A673 (cell line): ENCODE results near the gene TASOR2. TPM values are rescaled to one million over a fixed set of nuclear protein-coding genes. Genes with fewer than 3 reads are reported as not detected.

Experiments used
- BruUV-seq: library from RNA; stranded (reverse); fragments of 400-500 nt; replicated peaks from 2 replicates; lab custom pipeline; 2021; lab: Mats Ljungman, UMichigan
- CTCF ChIA-PET: fragments of 300-600 bp; sonication (Branson Sonifier 250); formaldehyde crosslinking; loops from one replicate; lab custom pipeline; 2022; ENCODE audit warnings: antibody characterized with exemption; lab: Charles Lee
- POLR2A ChIA-PET: fragments of 300-600 bp; sonication (Branson Sonifier 250); formaldehyde crosslinking; loops from one replicate; lab custom pipeline; 2022; ENCODE audit warnings: antibody characterized with exemption; ENCODE audit not compliant: low non-redundant PET; lab: Charles Lee
- DNase-seq: peaks from one replicate; pipeline ENCODE4 v3.0.0-alpha.2; 2015; ENCODE audit warnings: low spot score
- H3K27ac ChIP-seq: fragments of 200-600 bp; sonication (generic); 2 replicates; pipeline ENCODE4 v1.5.1; 2016; ENCODE audit warnings: mixed run types, low read depth, mild to moderate bottlenecking, mixed read lengths, antibody characterized with exemption, low read length; ENCODE audit not compliant: poor library complexity, severe bottlenecking
- H3K27me3 ChIP-seq: fragments of 200-600 bp; sonication (generic); replicated peaks from 2 replicates; pipeline ENCODE4 v1.6.1; 2017; ENCODE audit warnings: mixed run types, low read depth, mild to moderate bottlenecking, mixed read lengths, antibody characterized with exemption, low read length; ENCODE audit not compliant: insufficient read depth, poor library complexity
- H3K36me3 ChIP-seq: fragments of 200-600 bp; sonication (generic); 2 replicates; pipeline ENCODE4 v1.6.1; 2016; ENCODE audit warnings: mixed run types, mild to moderate bottlenecking, mixed read lengths, antibody characterized with exemption, low read length; ENCODE audit not compliant: insufficient read depth, poor library complexity, severe bottlenecking
- H3K4me1 ChIP-seq: fragments of 200-600 bp; sonication (generic); 2 replicates; pipeline ENCODE4 v1.6.1; 2017; ENCODE audit warnings: mixed run types, mild to moderate bottlenecking, mixed read lengths, antibody characterized with exemption, low read length; ENCODE audit not compliant: insufficient read depth, poor library complexity, severe bottlenecking
- H3K4me3 ChIP-seq: fragments of 200-600 bp; sonication (generic); 2 replicates; pipeline ENCODE4 v1.5.1; 2016; ENCODE audit warnings: low read depth, mixed run types, mild to moderate bottlenecking, mixed read lengths, low read length; ENCODE audit not compliant: poor library complexity, severe bottlenecking
- H3K9me3 ChIP-seq: fragments of 200-600 bp; sonication (generic); 2 replicates; pipeline ENCODE4 v1.6.1; 2016; ENCODE audit warnings: mixed run types, low read depth, mild to moderate bottlenecking, mixed read lengths, antibody characterized with exemption, low read length; ENCODE audit not compliant: poor library complexity, severe bottlenecking
- EZH2 ChIP-seq: fragments of 200-600 bp; sonication (generic); IDR thresholded peaks from 2 replicates; pipeline ENCODE4 v1.6.1; 2017; ENCODE audit warnings: borderline replicate concordance, low read depth, mild to moderate bottlenecking, mixed read lengths, antibody characterized with exemption, low read length; ENCODE audit not compliant: poor library complexity, severe bottlenecking
- intact Hi-C: fragments of 100-400 bp; cut with micrococcal nuclease; formaldehyde crosslinking; loops from one replicate; pipeline ENCODE4 v1.10.0; 2022; ENCODE audit not compliant: unreplicated experiment
- total RNA-seq: library from RNA; stranded (reverse); gene quantifications from 2 replicates; pipeline ENCODE4 v1.2.3, GENCODE V29; 2021
- TF ChIP-seq, protein P1 (sequence below): fragments of 300-800, 200-600 bp; sonication (generic); conservative IDR thresholded peaks from 2 replicates; pipeline ENCODE4 v1.5.1; 2017; ENCODE audit warnings: low read depth, mild to moderate bottlenecking, antibody characterized with exemption, low read length, moderate library complexity, mixed read lengths

Gene TASOR2
- total RNA-seq, 1 experiment from 2014 or later: 94.5 TPM

DNA sequence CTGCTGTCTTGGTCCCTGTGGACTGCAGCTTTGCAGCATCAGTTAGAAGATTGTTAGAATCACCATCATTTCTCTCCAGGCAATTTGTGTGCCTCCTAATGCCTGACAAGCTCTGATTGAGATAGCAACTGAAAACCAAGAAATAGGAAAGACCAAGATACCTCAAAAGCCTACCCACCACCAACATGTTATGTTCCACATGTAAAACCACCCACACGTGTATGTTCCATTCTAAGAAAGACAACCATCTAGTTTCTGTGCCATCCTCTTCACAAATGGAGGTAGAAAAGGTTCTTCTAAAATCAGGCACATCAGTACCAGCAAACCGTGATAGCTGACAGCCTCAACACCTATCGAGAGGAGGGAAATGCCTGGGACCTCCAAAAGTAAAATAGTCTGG, 46.9 kb downstream of the TASOR2 start:
- ChIA-PET POLR2A (no interaction called here), CTCF (no interaction called here)
- TF ChIP-seq EZH2: no peak
- TF ChIP-seq, protein P1, sequence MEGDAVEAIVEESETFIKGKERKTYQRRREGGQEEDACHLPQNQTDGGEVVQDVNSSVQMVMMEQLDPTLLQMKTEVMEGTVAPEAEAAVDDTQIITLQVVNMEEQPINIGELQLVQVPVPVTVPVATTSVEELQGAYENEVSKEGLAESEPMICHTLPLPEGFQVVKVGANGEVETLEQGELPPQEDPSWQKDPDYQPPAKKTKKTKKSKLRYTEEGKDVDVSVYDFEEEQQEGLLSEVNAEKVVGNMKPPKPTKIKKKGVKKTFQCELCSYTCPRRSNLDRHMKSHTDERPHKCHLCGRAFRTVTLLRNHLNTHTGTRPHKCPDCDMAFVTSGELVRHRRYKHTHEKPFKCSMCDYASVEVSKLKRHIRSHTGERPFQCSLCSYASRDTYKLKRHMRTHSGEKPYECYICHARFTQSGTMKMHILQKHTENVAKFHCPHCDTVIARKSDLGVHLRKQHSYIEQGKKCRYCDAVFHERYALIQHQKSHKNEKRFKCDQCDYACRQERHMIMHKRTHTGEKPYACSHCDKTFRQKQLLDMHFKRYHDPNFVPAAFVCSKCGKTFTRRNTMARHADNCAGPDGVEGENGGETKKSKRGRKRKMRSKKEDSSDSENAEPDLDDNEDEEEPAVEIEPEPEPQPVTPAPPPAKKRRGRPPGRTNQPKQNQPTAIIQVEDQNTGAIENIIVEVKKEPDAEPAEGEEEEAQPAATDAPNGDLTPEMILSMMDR: no peak
- Histone ChIP-seq H3K9me3 (no peaks in the 10 kb centered on the region), H3K4me3 (no peak overlapping the region), H3K36me3 (peaks cover 18% of the 10 kb centered on the region), H3K27ac (no peak overlapping the region), H3K27me3 (no peaks in the 10 kb centered on the region), H3K4me1 (no peaks in the 10 kb centered on the region)
- no peak for DNase-seq
- no TSS peak for BruUV-seq
- intact Hi-C loops: no loop called here

- ChIA-PET CTCF (no interaction called here), POLR2A (no interaction called here)
- Histone ChIP-seq H3K27ac (no peak overlapping the region), H3K36me3 (peaks cover 13% of the 10 kb centered on the region), H3K4me3 (no peak overlapping the region), H3K4me1 (no peaks in the 10 kb centered on the region), H3K27me3 (no peaks in the 10 kb centered on the region), H3K9me3 (no peaks in the 10 kb centered on the region)
- DNase-seq: no peak
- BruUV-seq: no TSS peak
- TF ChIP-seq, protein P1: no peak
- no peak for TF ChIP-seq EZH2
- intact Hi-C loops: no loop called here
Measured at GRCh38 chr10:5732141-5732540, 47.5 kb downstream of the TASOR2 start.

Other genes starting within 250 kb of the TASOR2 start
- not detected in 2 replicates for gene CALML5, start 185.3 kb upstream of the TASOR2 start, total RNA-seq
- gene CALML3, start 159.9 kb upstream of the TASOR2 start, total RNA-seq: not detected in 2 replicates
- gene ASB13, start 18.2 kb upstream of the TASOR2 start, total RNA-seq: 11.9 and 17.8 TPM in 2 replicates
- gene GDI2, start 128.6 kb downstream of the TASOR2 start, total RNA-seq: 294 and 325 TPM in 2 replicates
- gene ANKRD16, start 205.1 kb downstream of the TASOR2 start, total RNA-seq: 16.2 and 17.3 TPM in 2 replicates
- gene FBH1, start 205.4 kb downstream of the TASOR2 start, total RNA-seq: 84.0 and 87.5 TPM in 2 replicates